Measurements from ENCODE around the gene LEPROT.

- TF ChIP-seq CTCF (optimal IDR thresholded peaks at IDR 0.05 in 1 of 3, IDR thresholded peaks at IDR 0.05 in 1 of 3, conservative IDR thresholded peaks at IDR 0.05 in 1 of 3; ENCODE audit: extremely low read depth in 1 of 3, insufficient read depth in 2 of 3, low read length in 3 of 3) (no peak), EZH2 (IDR thresholded peaks at IDR 0.05; ENCODE audit: low read length) (no peak)
Observed at GRCh38 chr1:65371544-65371943, 48.9 kb upstream of the LEPROT start.
